ENCODE measurements around the gene TEX10. TPM values are rescaled to one million over a fixed set of nuclear protein-coding genes. Genes with fewer than 3 reads are reported as not detected.

Gene TEX10
- total RNA-seq, 1 experiment from 2014 or later = 31.1 TPM

- BruUV-seq (replicated peaks) = no TSS peak
- no peaks in the 10 kb centered on the region for H3K27me3 Mint-ChIP-seq (ENCODE audit: insufficient read depth, unreplicated experiment)
- H3K4me1 ChIP-seq = no peaks in the 10 kb centered on the region
- H3K36me3 Mint-ChIP-seq (ENCODE audit: insufficient read depth, unreplicated experiment) = peaks cover 81% of the 10 kb centered on the region
- CTCF ChIA-PET = no interaction called here
- no peak for TF ChIP-seq CTCF (IDR thresholded peaks at IDR 0.05; ENCODE audit: insufficient read depth in 1 of 2, low read depth in 1 of 2, low read length in 1 of 2, severe bottlenecking in 1 of 2, unreplicated experiment in 1 of 2)
- H3K4me1 Mint-ChIP-seq (ENCODE audit: low read depth, unreplicated experiment) = no peaks in the 10 kb centered on the region
- no peak overlapping the region for H3K4me3 Mint-ChIP-seq (ENCODE audit: unreplicated experiment)
- H3K4me3 ChIP-seq (ENCODE audit: low read depth, low read length) = no peak overlapping the region
- POLR2A ChIA-PET = no interaction called here
- no peaks in the 10 kb centered on the region; the same call in 1 of the 2 replicates for H3K36me3 ChIP-seq (ENCODE audit: control insufficient read depth, insufficient read depth, low read length)
- intact Hi-C loops (cut with micrococcal nuclease; ENCODE audit: unreplicated experiment) = no loop called here
- DNase-seq = no peak
- peaks cover 7% of the 10 kb centered on the region for H3K9me3 Mint-ChIP-seq (ENCODE audit: unreplicated experiment)
- no peaks in the 10 kb centered on the region for H3K27me3 ChIP-seq (replicated peaks; ENCODE audit: control insufficient read depth, insufficient read depth, low read length)
- H3K27ac Mint-ChIP-seq (ENCODE audit: unreplicated experiment) = no peak overlapping the region
- 0 out of 2 replicates have a peak, but pooled peaks cover 9% of the 10 kb centered on the region for H3K9me3 ChIP-seq
These were observed 37.2 kb downstream of the TEX10 start for GRCh38 chr9:100315561-100315960.

GRCh38 chr9:100309992-100310391 lies 42.8 kb downstream of the TEX10 start:
- no peaks in the 10 kb centered on the region for H3K27me3 Mint-ChIP-seq (ENCODE audit: insufficient read depth, unreplicated experiment)
- Histone ChIP-seq H3K36me3 (ENCODE audit: control insufficient read depth, insufficient read depth, low read length) (no peaks in the 10 kb centered on the region; the same call in 1 of the 2 replicates), H3K4me3 (ENCODE audit: low read depth, low read length) (no peak overlapping the region), H3K9me3 (0 out of 2 replicates have a peak, but pooled peaks cover 3% of the 10 kb centered on the region), H3K4me1 (no peaks in the 10 kb centered on the region), H3K27me3 (replicated peaks; ENCODE audit: control insufficient read depth, insufficient read depth, low read length) (no peaks in the 10 kb centered on the region)
- H3K36me3 Mint-ChIP-seq (ENCODE audit: insufficient read depth, unreplicated experiment) = peaks cover 78% of the 10 kb centered on the region
- DNase-seq = no peak
- H3K9me3 Mint-ChIP-seq (ENCODE audit: unreplicated experiment) = peaks cover 5% of the 10 kb centered on the region
- H3K4me3 Mint-ChIP-seq (ENCODE audit: unreplicated experiment) = no peak overlapping the region
- no peak overlapping the region for H3K27ac Mint-ChIP-seq (ENCODE audit: unreplicated experiment)
- H3K4me1 Mint-ChIP-seq (ENCODE audit: low read depth, unreplicated experiment) = no peaks in the 10 kb centered on the region
- intact Hi-C loops (cut with micrococcal nuclease; ENCODE audit: unreplicated experiment) = no loop called here
- CTCF ChIA-PET = no interaction called here
- no TSS peak for BruUV-seq (replicated peaks)
- TF ChIP-seq CTCF (IDR thresholded peaks at IDR 0.05; ENCODE audit: insufficient read depth in 1 of 2, low read depth in 1 of 2, low read length in 1 of 2, severe bottlenecking in 1 of 2, unreplicated experiment in 1 of 2) = no peak
- POLR2A ChIA-PET = no interaction called here

- Mint-ChIP-seq H3K9me3 (ENCODE audit: unreplicated experiment) (no peaks in the 10 kb centered on the region), H3K4me1 (ENCODE audit: low read depth, unreplicated experiment) (no peaks in the 10 kb centered on the region), H3K36me3 (ENCODE audit: insufficient read depth, unreplicated experiment) (peaks cover 79% of the 10 kb centered on the region), H3K27me3 (ENCODE audit: insufficient read depth, unreplicated experiment) (no peaks in the 10 kb centered on the region), H3K4me3 (ENCODE audit: unreplicated experiment) (no peak overlapping the region), H3K27ac (ENCODE audit: unreplicated experiment) (no peak overlapping the region)
- no peaks in the 10 kb centered on the region for H3K9me3 ChIP-seq
- no peaks in the 10 kb centered on the region; the same call in 1 of the 2 replicates for H3K36me3 ChIP-seq (ENCODE audit: control insufficient read depth, insufficient read depth, low read length)
- no peak overlapping the region for H3K4me3 ChIP-seq (ENCODE audit: low read depth, low read length)
- ChIA-PET CTCF (no interaction called here), POLR2A (no interaction called here)
- no peaks in the 10 kb centered on the region for H3K27me3 ChIP-seq (replicated peaks; ENCODE audit: control insufficient read depth, insufficient read depth, low read length)
- BruUV-seq (replicated peaks) = no TSS peak
- H3K4me1 ChIP-seq = no peaks in the 10 kb centered on the region
- intact Hi-C loops (cut with micrococcal nuclease; ENCODE audit: unreplicated experiment) = no loop called here
- TF ChIP-seq CTCF (IDR thresholded peaks at IDR 0.05; ENCODE audit: insufficient read depth in 1 of 2, low read depth in 1 of 2, low read length in 1 of 2, severe bottlenecking in 1 of 2, unreplicated experiment in 1 of 2) = no peak
- no peak for DNase-seq
These were observed 43.7 kb downstream of the TEX10 start for GRCh38 chr9:100308965-100309564.

Measured in Caco-2 (cell line).